SH-SY5Y (cell line): Measurements from ENCODE around the gene CDK8.

Experiments
- GATA2 ChIP-seq: IDR thresholded peaks from 2 replicates; pipeline ENCODE4 v1.6.1; 2011; ENCODE audit warnings: mild to moderate bottlenecking, low read depth, low read length
- GATA3 ChIP-seq: IDR thresholded peaks from 2 replicates; pipeline ENCODE4 v1.6.1; 2011; ENCODE audit warnings: low read depth, mild to moderate bottlenecking, low read length, moderate library complexity

DNA sequence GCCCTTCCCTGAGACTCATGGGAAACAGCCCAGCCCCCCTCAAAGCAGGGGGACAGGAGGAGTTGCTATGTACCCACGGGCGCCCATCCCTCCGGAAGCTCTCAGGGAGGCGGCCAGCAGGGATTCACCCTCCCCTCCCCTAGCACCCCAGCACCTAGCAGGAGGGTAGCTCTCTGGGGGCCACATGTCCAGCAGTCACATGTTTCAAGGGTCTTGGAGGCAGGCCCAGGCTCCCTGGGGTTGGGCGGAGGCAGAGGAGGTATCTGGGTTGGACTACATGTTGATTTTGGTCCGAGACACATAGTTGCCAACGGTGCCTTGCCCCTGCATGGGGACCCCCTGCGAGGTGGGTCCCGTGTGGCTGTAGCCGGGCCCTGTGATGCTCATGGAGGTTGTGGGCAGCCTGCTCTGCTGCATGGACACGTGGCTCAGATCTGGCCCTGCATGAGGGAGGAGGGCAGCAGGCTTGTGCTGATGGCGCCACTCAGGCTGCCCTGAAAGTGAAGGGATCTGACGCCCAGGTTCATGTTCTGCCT is 24.8 kb upstream of the CDK8 start:
- TF ChIP-seq GATA2: no peak
- TF ChIP-seq GATA3: no peak
